Thyroid gland (tissue), 4 donors: ENCODE results near the gene SOX30.

ENCODE experiments used
- POLR2A ChIP-seq, 2 donors: fragments of 450-650 bp; IDR thresholded peaks; one replicate each; pipeline ENCODE4 v1.6.1; 2017; ENCODE audit warnings: antibody characterized with exemption in 2 of 2, mild to moderate bottlenecking in 2 of 2, moderate library complexity in 1 of 2
- TF ChIP-seq, protein P1 (sequence below), 6 experiments: fragments of 200-600 bp in 3 of 6; fragments of 450-650 bp in 3 of 6; sonication (generic) in 3 of 6; IDR thresholded peaks; one replicate each; pipeline ENCODE4 v1.5.1; 2016 to 2019; ENCODE audit warnings: antibody characterized with exemption in 6 of 6, mild to moderate bottlenecking in 2 of 6, inconsistent platforms in 1 of 6, moderate library complexity in 1 of 6

DNA sequence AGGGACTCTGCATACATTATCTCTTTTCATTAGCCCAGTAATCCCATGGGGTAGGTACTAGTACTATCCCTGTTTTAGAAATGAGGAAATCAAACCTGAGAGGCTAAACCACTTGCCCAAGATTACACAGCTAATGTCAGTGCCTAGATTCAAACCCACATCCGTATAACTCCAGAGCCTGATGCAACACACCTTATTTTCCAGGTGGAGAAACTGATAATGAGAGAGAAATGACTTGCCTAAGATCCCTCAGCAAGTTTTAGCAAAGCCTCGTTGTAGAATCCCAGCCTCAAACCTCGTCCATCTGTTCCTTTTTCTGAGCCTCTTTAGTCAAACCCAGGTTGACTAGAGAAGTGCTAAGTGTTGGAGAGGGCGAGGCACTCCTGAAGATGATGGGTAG, 75.6 kb downstream of the SOX30 start:
- TF ChIP-seq POLR2A (IDR thresholded peaks at IDR 0.05): no peak
- TF ChIP-seq, protein P1, sequence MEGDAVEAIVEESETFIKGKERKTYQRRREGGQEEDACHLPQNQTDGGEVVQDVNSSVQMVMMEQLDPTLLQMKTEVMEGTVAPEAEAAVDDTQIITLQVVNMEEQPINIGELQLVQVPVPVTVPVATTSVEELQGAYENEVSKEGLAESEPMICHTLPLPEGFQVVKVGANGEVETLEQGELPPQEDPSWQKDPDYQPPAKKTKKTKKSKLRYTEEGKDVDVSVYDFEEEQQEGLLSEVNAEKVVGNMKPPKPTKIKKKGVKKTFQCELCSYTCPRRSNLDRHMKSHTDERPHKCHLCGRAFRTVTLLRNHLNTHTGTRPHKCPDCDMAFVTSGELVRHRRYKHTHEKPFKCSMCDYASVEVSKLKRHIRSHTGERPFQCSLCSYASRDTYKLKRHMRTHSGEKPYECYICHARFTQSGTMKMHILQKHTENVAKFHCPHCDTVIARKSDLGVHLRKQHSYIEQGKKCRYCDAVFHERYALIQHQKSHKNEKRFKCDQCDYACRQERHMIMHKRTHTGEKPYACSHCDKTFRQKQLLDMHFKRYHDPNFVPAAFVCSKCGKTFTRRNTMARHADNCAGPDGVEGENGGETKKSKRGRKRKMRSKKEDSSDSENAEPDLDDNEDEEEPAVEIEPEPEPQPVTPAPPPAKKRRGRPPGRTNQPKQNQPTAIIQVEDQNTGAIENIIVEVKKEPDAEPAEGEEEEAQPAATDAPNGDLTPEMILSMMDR (IDR thresholded peaks at IDR 0.05): no peak
